Fibroblast of mammary gland (primary cell): Measurements from ENCODE around the gene RAB3A.

ENCODE experiments used
- DNase-seq: peaks from one replicate; pipeline ENCODE4 v3.0.0-alpha.2; 2010; ENCODE audit warnings: low read depth
- H3K4me3 ChIP-seq: 2 replicates; pipeline ENCODE4 v1.5.1; 2011; ENCODE audit warnings: low read depth, mild to moderate bottlenecking, low read length, moderate library complexity; ENCODE audit not compliant: control insufficient read depth
- CTCF ChIP-seq: conservative IDR thresholded peaks from 2 replicates; pipeline ENCODE4 v1.5.1; 2011; ENCODE audit warnings: low read depth, low read length, inconsistent platforms; ENCODE audit not compliant: control insufficient read depth, insufficient read depth

The RAB3A gene

DNA sequence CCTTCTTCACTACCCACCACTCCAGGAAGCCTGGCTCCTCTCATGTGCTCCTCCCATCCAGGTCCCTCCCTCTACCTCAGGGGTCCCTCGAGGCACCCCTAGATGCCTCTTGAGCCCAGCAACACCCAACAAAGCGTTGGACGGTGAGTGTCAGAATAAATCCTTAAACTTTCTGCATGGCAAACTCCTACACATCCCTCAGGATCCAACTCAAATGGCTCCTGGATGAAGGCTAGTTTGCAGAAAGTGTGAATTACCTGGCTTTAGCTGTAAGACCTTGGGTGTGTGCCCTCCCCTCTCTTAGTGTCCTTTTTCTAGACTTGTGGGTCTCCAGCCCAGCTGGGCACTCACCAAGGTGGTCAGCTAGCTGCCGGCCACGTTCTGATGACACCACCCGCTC lies 5.5 kb downstream of the RAB3A start:
- no peak overlapping the region for H3K4me3 ChIP-seq
- no peak for TF ChIP-seq CTCF
- DNase-seq, result no peak

DNA sequence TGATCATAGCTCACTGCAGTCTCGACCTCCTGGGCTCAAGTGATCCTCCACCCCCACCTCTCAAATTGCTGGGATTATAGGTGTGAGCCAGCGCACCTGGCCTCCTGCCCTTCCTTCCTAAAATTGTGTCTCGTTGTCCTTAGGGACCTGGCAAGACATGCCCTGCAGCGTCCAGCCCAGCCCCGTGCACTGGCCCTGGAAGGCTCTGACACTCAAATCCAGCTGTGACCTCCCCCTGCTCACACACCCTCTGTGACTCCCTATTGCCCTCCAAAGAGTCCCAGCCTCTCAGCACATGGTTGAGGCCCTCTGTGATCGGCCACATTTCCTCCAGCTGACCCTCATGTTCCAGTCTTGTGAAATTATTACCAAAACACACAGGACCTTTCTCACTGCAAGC lies 5.9 kb downstream of the RAB3A start:
- TF ChIP-seq CTCF, result no peak
- H3K4me3 ChIP-seq, result no peak overlapping the region

DNA sequence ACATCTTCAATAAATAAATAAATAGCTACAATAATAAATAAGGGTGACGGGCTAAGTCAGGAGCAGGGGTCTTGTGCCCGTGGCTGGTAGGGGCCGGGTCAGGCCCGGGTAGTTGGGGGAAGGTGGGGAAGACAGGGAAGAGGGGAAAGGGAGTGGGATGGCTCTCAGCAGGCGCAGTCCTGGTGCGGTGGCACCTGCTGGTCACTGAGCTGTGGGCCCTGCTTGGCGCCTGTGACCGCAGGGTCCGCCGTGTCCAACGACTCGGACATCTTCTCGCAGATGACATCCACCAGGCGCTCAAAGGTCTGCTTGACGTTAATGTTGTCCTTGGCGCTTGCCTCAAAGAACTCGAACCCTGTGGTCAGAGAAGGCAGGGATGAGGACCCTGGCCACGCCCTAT lies 6.5 kb downstream of the RAB3A start:
- TF ChIP-seq CTCF, result no peak
- H3K4me3 ChIP-seq, result no peak overlapping the region
- no peak for DNase-seq

More for the DNA sequence above, 5.9 kb downstream of the RAB3A start:
- DNase-seq, result no peak

- no peak for TF ChIP-seq CTCF
- no peak for DNase-seq
- H3K4me3 ChIP-seq, result no peak overlapping the region
Measured at GRCh38 chr19:18196511-18196845, 7.4 kb downstream of the RAB3A start.

- DNase-seq, result peak; percentile 57
- H3K4me3 ChIP-seq, result peak overlapping the region; percentile 77
- TF ChIP-seq CTCF, result no peak
Measured at GRCh38 chr19:18194554-18195238, 9.1 kb downstream of the RAB3A start.

DNA sequence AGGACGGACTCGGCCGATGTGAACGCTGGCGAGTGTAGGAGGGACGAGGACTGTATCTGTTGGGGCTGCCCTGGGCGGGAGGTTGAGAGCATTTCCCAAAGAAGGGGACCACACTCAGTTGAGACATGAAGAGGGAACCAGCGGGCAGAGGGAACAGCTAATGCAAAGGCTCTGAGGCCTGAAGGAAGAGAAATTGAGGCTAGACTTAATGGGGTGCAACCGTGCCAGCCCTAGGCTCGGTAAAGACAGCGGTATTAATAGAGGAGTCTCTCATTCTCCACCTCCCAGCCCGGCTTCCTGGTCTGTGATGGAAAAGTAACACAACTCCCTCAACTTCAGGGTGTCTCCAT lies 9.7 kb downstream of the RAB3A start:
- no peak for TF ChIP-seq CTCF
- DNase-seq, result no peak
- peak overlapping the region; percentile 77 for H3K4me3 ChIP-seq
